Central memory CD8-positive, alpha-beta T cell (primary cell): ENCODE data around the gene SLC25A12.
"Not testable (repeated sequence)": the region's sequence is repeated elsewhere in the genome, so short reads cannot be mapped to it uniquely, and the experiment has no call there.

ENCODE experiments used
- ATAC-seq: fragments of 150-1000 bp; cut with Tn5 transposase; replicated peaks from 2 replicates; pipeline ENCODE4 v1.10.0; 2022; ENCODE audit warnings: mild to moderate bottlenecking, moderate FRiP score, moderate number of reproducible peaks; ENCODE audit not compliant: poor library complexity, severe bottlenecking; ENCODE audit errors: extremely low read depth
- DNase-seq, 2 donors: peaks; one replicate each; pipeline ENCODE4 v3.0.0; 2021; ENCODE audit warnings: low spot score in 2 of 2
- H3K27ac Mint-ChIP-seq: one replicate; pipeline ENCODE4 v1.8.0; 2022; ENCODE audit warnings: low read depth, mild to moderate bottlenecking, moderate library complexity, mixed read lengths
- H3K27me3 Mint-ChIP-seq: one replicate; pipeline ENCODE4 v1.8.0; 2022; ENCODE audit warnings: mixed read lengths
- H3K36me3 Mint-ChIP-seq: one replicate; pipeline ENCODE4 v1.8.0; 2022; ENCODE audit warnings: mild to moderate bottlenecking, moderate library complexity, mixed read lengths; ENCODE audit not compliant: insufficient read depth
- H3K4me1 Mint-ChIP-seq: one replicate; pipeline ENCODE4 v1.8.0; 2022; ENCODE audit warnings: mixed read lengths
- H3K4me3 Mint-ChIP-seq: one replicate; pipeline ENCODE4 v1.8.0; 2022; ENCODE audit warnings: mild to moderate bottlenecking, moderate library complexity, mixed read lengths
- H3K9me3 Mint-ChIP-seq: one replicate; pipeline ENCODE4 v1.8.0; 2022; ENCODE audit warnings: mixed read lengths

Gene SLC25A12

DNA sequence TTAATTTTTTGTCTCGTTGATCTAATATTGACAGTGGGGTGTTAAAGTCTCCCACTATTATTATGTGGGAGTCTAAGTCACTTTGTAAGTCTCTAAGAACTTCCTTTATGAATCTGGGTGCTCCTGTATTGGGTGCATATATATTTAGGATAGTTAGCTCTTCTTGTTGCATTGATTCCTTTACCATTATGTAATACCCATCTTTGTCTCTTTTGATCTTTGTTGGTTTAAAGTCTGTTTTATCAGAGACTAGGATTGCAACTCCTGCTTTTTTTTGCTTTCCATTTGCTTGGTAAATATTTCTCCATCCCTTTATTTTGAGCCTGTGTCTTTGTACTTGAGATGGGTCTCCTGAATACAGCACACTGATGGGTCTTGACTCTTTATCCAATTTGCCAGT, 135.3 kb downstream of the SLC25A12 start:
- H3K36me3 Mint-ChIP-seq, result peaks cover 13% of the 10 kb centered on the region
- not testable (repeated sequence) for H3K4me3 Mint-ChIP-seq, H3K27me3 Mint-ChIP-seq, H3K27ac Mint-ChIP-seq, DNase-seq, ATAC-seq
- H3K4me1 Mint-ChIP-seq, result peaks cover 14% of the 10 kb centered on the region
- H3K9me3 Mint-ChIP-seq, result peaks cover 12% of the 10 kb centered on the region

DNA sequence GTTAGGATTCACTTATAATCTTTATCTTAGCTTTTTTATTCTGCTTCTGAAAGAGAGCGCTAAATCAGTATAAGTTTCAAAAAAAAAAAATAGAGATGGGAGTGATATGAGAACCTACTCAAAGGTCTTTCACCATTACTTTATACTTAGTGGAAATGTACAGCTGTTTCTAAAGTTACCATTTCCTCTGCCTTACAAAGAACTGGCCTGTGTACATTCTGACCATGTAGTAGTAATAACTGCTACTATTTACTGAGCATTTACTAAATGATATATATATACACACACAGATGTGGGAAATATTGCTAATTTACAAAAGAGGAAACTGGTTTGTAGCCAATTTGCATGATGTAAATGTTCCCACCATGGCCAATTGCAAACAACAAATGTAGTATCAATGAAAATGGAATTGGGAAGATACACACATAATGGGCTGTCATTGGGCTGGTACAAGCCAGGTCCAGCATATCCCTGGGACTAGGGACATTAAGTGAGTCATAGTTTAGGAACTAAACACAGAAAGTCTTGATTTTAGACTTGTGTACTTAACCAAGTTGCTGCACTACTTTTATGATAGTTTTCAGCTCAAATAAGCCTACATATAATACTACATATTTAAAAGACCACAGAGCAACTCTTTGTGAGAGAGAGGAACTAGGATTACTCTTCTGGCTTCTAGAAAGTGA, 139.6 kb downstream of the SLC25A12 start:
- peaks cover 6% of the 10 kb centered on the region for H3K9me3 Mint-ChIP-seq

DNA sequence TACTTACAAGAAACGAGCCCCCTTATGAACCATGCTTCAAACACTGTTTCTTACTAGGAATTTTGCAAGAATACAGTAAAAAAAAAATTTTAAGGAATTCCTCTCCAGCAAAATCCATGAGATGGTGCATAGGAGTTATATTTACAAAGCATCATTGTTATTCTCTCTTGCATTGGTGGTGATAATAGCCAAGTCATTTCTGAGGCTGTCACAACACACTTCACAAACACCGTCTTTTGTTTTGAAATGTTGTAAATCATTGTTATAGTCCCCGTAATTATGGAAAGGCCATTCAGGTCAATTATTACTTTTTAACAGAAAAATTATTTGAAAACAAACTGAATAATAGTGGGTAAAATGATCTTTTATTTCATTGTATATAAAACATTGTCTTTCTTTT, 146.7 kb downstream of the SLC25A12 start:
- no peaks in the 10 kb centered on the region for H3K27me3 Mint-ChIP-seq
- H3K4me1 Mint-ChIP-seq, result no peaks in the 10 kb centered on the region
- no peak overlapping the region for H3K27ac Mint-ChIP-seq
- no peaks in the 10 kb centered on the region for H3K9me3 Mint-ChIP-seq
- DNase-seq (no peak), ATAC-seq (no peak)
- H3K4me3 Mint-ChIP-seq, result no peak overlapping the region
- H3K36me3 Mint-ChIP-seq, result peaks cover 31% of the 10 kb centered on the region

More for the DNA sequence above, 139.6 kb downstream of the SLC25A12 start:
- Mint-ChIP-seq H3K27me3 (no peaks in the 10 kb centered on the region), H3K4me1 (peaks cover 7% of the 10 kb centered on the region), H3K27ac (no peak overlapping the region), H3K36me3 (peaks cover 15% of the 10 kb centered on the region), H3K4me3 (no peak overlapping the region)
- no peak for DNase-seq
- ATAC-seq, result no peak

DNA sequence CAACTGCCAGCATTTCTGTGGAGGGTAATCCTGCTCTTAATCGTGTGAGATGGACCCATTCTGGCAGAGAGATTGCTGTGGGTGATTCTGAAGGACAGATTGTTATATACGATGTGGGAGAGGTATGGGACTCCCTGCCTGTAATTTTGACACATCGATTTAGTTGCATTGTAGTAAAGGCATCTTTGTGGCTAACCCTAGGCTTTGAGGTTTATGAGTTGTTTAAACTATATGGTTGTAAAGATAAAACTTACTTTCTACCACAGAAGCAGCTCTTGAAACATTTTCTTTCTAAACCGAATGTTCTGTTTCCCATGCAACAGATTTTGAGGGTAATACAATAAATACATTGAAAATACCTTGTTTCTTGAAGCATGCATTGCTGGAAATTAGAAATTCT, 148.2 kb downstream of the SLC25A12 start:
- H3K4me1 Mint-ChIP-seq, result peaks cover 3% of the 10 kb centered on the region
- no peak overlapping the region for H3K4me3 Mint-ChIP-seq
- peaks cover 35% of the 10 kb centered on the region for H3K36me3 Mint-ChIP-seq
- DNase-seq (no peak), ATAC-seq (no peak)
- H3K9me3 Mint-ChIP-seq, result no peaks in the 10 kb centered on the region
- H3K27ac Mint-ChIP-seq, result no peak overlapping the region
- no peaks in the 10 kb centered on the region for H3K27me3 Mint-ChIP-seq

GRCh38 chr2:171745141-171745540, 148.9 kb downstream of the SLC25A12 start:
- DNase-seq (no peak), ATAC-seq (no peak)
- H3K36me3 Mint-ChIP-seq, result peaks cover 38% of the 10 kb centered on the region
- H3K9me3 Mint-ChIP-seq, result no peaks in the 10 kb centered on the region
- no peak overlapping the region for H3K4me3 Mint-ChIP-seq
- no peaks in the 10 kb centered on the region for H3K27me3 Mint-ChIP-seq
- peaks cover 3% of the 10 kb centered on the region for H3K4me1 Mint-ChIP-seq
- no peak overlapping the region for H3K27ac Mint-ChIP-seq

DNA sequence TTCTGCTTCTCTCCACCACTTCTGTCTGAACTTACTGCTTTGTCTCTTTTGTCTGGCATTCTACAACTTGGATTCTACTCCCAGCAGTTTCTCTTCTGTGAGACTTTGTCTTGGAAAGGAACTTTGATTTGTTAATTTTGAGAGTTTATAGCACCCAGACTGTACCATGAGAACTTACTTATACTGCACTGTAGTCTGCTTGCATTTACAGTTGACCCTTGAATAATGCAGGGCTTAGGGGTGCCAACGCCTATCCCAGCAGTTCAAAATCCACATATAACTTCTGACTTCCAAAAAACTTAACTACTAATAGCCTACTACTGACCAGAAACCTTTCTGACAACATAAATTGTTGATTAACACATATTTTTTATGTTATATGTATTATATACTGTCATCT, 151.3 kb downstream of the SLC25A12 start:
- Mint-ChIP-seq H3K9me3 (no peaks in the 10 kb centered on the region), H3K27ac (no peak overlapping the region), H3K27me3 (no peaks in the 10 kb centered on the region), H3K36me3 (peaks cover 33% of the 10 kb centered on the region), H3K4me3 (no peak overlapping the region), H3K4me1 (peaks cover 3% of the 10 kb centered on the region)
- DNase-seq (no peak), ATAC-seq (no peak)

- H3K27me3 Mint-ChIP-seq, result no peaks in the 10 kb centered on the region
- H3K4me1 Mint-ChIP-seq, result peaks cover 3% of the 10 kb centered on the region
- ATAC-seq, result no peak
- no peaks in the 10 kb centered on the region for H3K9me3 Mint-ChIP-seq
- no peak for DNase-seq
- H3K27ac Mint-ChIP-seq, result no peak overlapping the region
- no peak overlapping the region for H3K4me3 Mint-ChIP-seq
- H3K36me3 Mint-ChIP-seq, result peaks cover 32% of the 10 kb centered on the region
These were observed 152.9 kb downstream of the SLC25A12 start for GRCh38 chr2:171741189-171741588.

DNA sequence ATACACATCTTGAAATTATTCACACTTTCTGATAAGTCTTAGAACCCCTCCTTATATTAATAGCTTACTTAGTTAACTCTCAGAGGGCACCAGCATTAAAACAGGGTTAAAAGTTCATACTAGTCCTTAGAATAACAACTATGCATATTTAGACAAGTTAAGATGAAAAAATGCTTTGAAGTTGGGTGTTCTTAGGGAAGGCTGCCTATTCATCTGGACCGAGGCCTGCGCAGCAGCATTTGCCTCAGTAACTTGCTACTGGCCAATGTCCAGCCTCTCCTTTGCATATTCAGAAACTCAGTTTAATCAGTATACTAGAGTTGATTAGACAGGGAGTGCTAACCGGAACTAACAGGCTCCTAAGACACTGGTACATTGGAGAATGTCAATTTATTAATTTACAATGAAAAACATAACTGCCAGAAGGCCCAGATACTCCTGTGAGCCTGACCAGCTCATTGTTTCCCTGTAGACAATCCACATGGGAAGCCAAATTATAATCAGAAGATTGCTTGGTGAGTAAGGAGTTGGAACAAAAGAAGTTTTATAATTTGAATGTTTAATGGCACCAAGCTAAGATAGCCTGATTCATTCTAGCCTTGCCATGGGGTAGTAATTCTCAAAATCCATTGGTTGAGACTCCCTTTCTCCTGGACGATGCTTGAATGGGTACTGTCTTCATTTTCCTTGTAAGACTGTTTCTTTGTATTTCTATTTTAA, 157.9 kb downstream of the SLC25A12 start:
- H3K27me3 Mint-ChIP-seq, result no peaks in the 10 kb centered on the region
- H3K27ac Mint-ChIP-seq, result no peak overlapping the region
- peaks cover 3% of the 10 kb centered on the region for H3K4me1 Mint-ChIP-seq
- ATAC-seq, result no peak
- no peak for DNase-seq
- H3K9me3 Mint-ChIP-seq, result no peaks in the 10 kb centered on the region
- peaks cover 43% of the 10 kb centered on the region for H3K36me3 Mint-ChIP-seq
- no peak overlapping the region for H3K4me3 Mint-ChIP-seq
